ENCODE measurements around the gene COL23A1.
"Not testable (repeated sequence)": the region's sequence is repeated elsewhere in the genome, so short reads cannot be mapped to it uniquely, and the experiment has no call there.

The COL23A1 gene

DNA sequence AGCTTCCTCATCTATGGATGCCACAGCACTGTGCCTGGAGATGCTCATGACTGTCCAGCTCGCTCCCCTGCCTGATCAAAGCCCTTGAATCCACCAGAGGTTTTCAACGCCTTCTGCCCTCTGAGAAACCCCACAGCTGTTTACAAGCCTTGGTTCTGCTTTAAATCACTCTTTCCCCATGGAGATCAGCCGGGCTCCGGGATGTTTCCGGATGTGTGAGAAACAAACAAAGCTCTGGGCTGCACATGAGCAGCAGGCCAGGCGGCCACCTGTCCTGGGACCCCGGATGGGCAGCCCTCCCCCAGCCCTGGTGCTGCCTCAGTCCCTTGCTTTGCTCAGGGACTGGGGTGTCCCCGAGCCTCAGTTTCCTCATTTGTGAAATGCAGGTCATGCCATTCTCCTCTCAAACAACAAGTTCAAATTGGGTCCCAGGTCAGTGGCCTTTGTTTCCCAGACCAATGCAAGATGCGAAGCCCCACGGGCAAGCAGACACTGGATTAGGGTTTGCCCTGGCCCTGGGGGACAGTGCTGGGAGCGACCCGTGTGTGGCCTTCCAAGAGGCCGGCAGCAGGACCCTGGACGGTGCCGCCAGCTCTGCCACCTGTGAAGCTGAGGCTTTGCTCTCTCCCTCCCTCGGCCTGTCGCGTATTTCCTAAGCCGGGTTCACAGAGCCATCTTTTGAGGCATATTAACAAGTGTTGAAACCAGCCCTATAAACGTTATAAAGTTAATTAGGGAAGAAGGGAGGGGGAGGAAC, 315.2 kb downstream of the COL23A1 start:
- no peak for DNase-seq

DNA sequence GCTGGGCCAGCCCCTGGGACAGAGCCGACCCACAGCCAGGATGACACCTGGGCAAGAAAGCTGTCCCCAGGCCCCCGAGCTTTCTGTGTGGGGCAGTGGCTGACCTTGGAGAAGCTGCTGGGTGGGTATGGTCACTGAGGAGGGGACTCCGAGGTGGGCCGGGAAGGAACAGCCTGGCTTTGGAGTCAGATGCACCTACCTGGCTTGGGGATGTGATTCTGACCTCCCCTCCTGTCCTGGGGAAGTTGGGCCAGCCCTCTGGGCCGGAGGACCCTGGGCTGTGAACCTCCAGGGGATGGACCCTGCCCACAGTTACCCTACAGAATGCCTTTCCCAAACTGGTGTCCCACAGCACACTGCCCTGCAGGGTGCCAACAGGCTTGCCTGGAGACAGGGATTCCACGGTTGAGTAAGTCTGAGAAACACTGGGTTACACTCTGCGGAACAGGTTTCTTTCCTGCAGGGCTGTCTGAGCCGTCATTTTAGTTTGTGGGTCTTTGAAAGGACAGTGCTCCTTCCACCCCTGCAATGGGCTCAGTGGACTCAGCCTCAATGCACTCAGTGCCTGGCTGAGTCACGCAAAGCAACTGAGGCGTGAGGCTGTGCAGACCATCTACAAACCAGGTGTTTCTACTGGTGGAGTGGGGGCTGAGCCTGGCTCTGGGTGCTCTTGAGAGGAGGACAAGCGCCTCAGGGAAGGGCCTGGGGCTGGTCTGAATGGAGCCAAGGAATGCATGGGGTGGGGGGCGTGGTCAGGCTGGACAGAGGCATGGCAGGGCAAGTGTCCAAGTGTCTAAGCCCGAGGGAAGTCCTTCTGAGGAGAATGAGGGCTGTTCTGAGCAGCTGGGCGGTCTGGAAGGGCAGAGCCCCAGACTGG, 316.3 kb downstream of the COL23A1 start:
- no peak for DNase-seq

GRCh38 chr5:178273041-178273440, 317.2 kb downstream of the COL23A1 start:
- no peak for DNase-seq

GRCh38 chr5:178272591-178272990, 317.6 kb downstream of the COL23A1 start:
- DNase-seq: no peak

- no peak for DNase-seq
Measured at GRCh38 chr5:178271726-178272479, 318.3 kb downstream of the COL23A1 start.

GRCh38 chr5:178271231-178271630, 319.0 kb downstream of the COL23A1 start:
- no peak for DNase-seq

GRCh38 chr5:178269499-178269898, 320.7 kb downstream of the COL23A1 start:
- DNase-seq: no peak

- no peak for DNase-seq
Measured at GRCh38 chr5:178267876-178268275, 322.3 kb downstream of the COL23A1 start.

- no peak for DNase-seq
Measured at GRCh38 chr5:178267245-178267644, 322.9 kb downstream of the COL23A1 start.

GRCh38 chr5:178266581-178266980, 323.6 kb downstream of the COL23A1 start:
- DNase-seq: no peak

DNA sequence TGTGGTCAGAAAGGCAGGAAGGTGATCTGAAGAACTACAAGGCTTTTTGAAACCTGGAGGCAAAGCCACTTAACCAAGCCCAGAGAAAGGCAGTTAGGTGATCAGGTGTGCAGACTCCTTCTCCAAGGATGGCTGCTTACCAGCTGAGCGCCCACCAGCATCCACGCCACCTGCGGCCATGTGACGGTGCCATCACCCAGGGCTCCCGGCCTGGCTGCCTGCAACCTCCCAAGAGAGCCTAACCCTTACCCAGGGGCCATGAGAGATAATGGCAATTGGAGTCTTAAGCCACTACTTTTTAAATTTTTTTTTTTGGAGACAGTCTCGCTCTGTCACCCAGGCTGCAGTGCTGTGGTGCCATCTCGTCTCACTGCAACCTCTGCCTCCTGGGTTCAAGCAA, 324.4 kb downstream of the COL23A1 start:
- no peak for DNase-seq

DNA sequence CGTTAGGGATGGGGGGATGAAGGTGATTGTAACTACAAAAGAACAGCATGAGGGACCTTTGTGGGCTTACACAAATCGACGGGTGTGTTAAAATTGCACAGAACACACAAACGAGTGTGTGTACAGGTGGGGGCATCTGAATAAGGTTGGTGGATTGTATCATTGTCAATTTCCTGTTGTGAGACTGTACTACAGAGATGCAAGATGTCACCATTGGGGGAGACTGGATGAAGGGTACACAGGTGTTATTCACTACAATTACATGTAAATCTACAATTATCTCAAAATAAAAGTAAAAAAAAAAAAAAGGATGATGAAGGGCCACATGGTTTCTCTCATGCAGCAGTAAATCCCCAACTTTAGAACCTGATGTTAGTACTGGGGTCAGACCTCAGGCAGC, 326.1 kb downstream of the COL23A1 start:
- no peak for DNase-seq

GRCh38 chr5:178261666-178262600, 328.3 kb downstream of the COL23A1 start:
- DNase-seq: no peak

DNA sequence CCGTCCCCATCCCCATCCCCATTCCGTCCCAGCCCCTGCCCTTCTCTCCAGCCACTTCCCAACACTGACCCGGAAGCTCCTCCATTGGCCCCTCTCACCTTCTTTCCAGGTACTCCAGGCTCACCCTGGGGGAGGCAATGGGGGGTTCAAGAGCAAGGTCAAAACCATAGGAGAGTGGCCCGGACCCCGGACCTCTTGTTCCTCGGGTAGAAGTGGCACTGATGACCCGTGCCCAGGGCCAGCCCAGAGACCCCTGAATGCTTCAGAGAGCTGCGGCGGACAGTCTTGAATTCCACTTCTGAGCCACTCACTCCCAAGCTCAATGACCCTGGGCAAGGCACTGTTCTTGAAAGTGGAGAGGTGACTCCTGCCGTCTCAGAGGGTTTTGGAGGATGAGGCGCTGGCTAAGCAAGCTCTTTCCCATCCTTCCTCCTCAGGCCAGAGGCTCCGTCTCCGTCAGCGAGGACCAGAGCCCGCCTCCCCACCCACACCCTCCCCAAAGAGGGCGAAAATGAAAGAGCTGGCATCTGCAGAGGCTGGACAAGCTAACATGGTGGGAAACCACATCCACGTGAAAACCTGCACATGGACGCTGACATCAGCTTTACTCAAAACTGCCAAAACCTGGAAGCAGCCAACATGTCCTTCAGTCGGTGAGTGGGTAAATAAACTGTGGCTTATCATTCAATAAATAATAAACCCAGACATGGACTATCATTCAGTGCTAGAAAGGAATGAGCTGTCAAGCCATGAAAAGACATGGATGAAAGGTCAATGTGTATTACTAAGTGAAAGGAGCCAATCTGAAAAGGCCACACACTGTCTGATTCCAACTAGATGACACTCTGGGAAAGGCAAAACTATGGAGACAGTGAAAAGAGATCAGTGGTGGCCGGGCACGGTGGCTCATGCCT, 330.3 kb downstream of the COL23A1 start:
- DNase-seq: no peak

DNA sequence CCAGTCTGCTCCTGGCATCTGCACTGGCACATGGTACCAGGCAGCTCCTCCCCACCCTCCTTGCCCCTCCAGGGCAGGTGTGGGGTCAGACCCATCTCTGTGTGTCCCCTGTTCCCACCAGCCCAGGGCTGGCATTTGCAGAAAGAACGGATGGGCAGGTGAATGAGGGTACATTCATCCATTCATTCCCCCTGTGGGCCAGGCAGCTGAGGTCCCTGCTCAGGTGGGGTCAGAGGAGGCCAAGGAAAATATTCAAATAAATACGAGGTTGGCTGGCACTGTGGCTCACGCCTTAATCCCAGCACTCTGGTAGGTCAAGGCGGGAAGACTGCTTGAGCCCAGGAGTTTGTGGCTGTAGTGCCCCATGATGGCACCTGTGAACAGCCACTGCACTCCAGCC, 332.5 kb downstream of the COL23A1 start:
- DNase-seq: no peak

DNA sequence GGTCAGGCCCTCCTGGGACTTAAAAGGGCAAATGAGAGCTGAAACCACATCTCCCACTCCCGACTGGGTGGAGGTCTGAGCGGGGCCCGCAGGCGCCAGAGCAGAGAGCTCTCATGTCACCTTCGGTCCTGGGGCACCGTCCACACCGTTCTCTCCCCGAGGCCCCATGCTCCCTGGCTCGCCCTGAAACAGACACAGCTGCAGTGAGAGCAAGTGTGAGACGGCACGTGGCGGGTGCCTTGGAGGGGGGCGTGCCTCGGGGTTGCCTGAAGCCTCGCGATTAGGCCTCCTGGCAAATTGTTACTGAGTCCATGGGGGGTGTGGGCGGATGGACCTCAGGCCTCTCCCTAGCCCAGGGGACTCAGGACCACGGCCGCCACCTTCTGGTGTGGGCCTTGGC, 333.4 kb downstream of the COL23A1 start:
- no peak for DNase-seq

DNA sequence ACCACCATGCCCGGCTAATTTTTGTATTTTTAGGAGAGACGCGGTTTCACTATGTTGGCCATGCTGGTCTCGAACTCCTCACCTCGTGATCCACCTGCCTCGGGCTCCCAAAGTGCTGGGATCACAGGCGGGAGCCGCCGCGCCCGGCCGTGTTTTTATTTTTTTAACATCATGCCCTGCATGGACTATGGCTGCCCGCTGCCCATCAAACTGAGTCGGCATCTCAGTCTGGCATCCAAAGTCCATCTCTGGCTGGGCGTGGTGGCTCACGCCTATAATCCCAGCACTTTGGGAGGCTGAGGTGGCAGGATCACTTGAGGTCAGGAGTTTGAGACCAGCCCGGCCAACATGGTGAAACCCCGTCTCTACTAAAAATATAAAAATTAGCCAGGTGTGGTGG, 336.6 kb downstream of the COL23A1 start:
- DNase-seq: not testable (repeated sequence)

DNA sequence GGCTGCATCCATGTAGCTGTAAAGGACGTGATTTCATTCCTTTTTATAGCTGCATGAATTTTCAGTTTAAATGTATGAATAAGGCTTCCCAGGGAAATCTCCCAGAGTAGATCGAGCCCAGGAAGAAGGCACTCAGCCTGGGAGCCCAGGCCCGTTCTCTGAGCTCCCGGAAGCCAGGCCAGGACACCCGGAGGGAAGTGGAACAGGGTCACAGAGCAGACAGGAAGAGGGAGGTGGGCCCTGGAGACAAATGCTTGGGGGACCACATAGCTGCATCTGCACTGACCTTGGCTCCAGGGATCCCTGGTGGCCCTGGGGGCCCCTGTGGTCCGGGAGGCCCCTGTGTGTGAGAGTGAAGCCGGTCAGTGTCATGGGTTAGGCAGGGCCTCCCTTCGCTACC, 337.9 kb downstream of the COL23A1 start:
- DNase-seq: no peak

GRCh38 chr5:178250263-178250662, 339.9 kb downstream of the COL23A1 start:
- no peak for DNase-seq

GRCh38 chr5:178249191-178249989, 340.8 kb downstream of the COL23A1 start:
- no peak for DNase-seq

Measured in NCI-H345 (cell line).